HepG2 (cell line): Measurements from ENCODE around the gene TNP2. TPM values are rescaled to one million over a fixed set of nuclear protein-coding genes. Genes with fewer than 3 reads are reported as not detected.

Source experiments
- CHD4 ChIP-seq: fragments of 200-600 bp; sonication (generic); IDR thresholded peaks from 2 replicates; pipeline ENCODE4 v1.7.0; 2017; ENCODE audit warnings: mild to moderate bottlenecking, low read length, borderline replicate concordance
- FOXA3 ChIP-seq: IDR thresholded peaks from 2 replicates; pipeline ENCODE4 v1.6.1; 2016; ENCODE audit warnings: missing genetic modification reagents, missing compliant biosample characterization
- MAFF ChIP-seq: IDR thresholded peaks from 2 replicates; pipeline ENCODE4 v1.6.1; 2011; ENCODE audit warnings: low read depth, low read length, improper control_type of control experiment
- MED13 ChIP-seq: sonication (generic); formaldehyde crosslinking; IDR thresholded peaks from 2 replicates; pipeline ENCODE4 v1.5.0; 2020; ENCODE audit warnings: missing genetic modification reagents
- MXD4 ChIP-seq: IDR thresholded peaks from 2 replicates; pipeline ENCODE4 v1.6.1; 2016; ENCODE audit warnings: mild to moderate bottlenecking, missing biosample characterization, missing genetic modification reagents
- MZF1 ChIP-seq: sonication (generic); formaldehyde crosslinking; IDR thresholded peaks from 2 replicates; pipeline ENCODE4 v1.8.1; 2023; ENCODE audit warnings: mild to moderate bottlenecking, missing genetic modification reagents, borderline replicate concordance
- PCBP1 ChIP-seq: fragments of 200-400 bp; formaldehyde crosslinking; IDR thresholded peaks from 2 replicates; pipeline ENCODE4 v1.6.1; 2017; ENCODE audit warnings: mild to moderate bottlenecking, low read depth, low read length, borderline replicate concordance
- TEAD2 ChIP-seq: sonication (generic); formaldehyde crosslinking; IDR thresholded peaks from 2 replicates; pipeline ENCODE4 v1.9.0; 2021; ENCODE audit warnings: missing genetic modification reagents
- U2AF2 ChIP-seq: fragments of 200-400 bp; formaldehyde crosslinking; IDR thresholded peaks from 2 replicates; pipeline ENCODE4 v1.6.1; 2017; ENCODE audit warnings: low read depth, mild to moderate bottlenecking, low read length
- ZBTB2 ChIP-seq: sonication (generic); formaldehyde crosslinking; IDR thresholded peaks from 2 replicates; pipeline ENCODE4 v1.8.0; 2022; ENCODE audit warnings: low read depth, missing genetic modification reagents
- ZGPAT ChIP-seq: IDR thresholded peaks from 2 replicates; pipeline ENCODE4 v1.6.1; 2016; ENCODE audit warnings: mild to moderate bottlenecking
- ZNF274 ChIP-seq: sonication (generic); formaldehyde crosslinking; IDR thresholded peaks from 2 replicates; pipeline ENCODE4 v1.5.1; 2020; ENCODE audit warnings: mild to moderate bottlenecking, missing genetic modification reagents
- ZNF362 ChIP-seq: sonication (generic); formaldehyde crosslinking; IDR thresholded peaks from 2 replicates; pipeline ENCODE4 v1.4.0; 2020; ENCODE audit warnings: missing genetic modification reagents, mild to moderate bottlenecking, borderline replicate concordance
- ZNF619 ChIP-seq: sonication (generic); formaldehyde crosslinking; IDR thresholded peaks from 2 replicates; pipeline ENCODE4 v1.4.0; 2020; ENCODE audit warnings: mild to moderate bottlenecking, missing genetic modification reagents
- polyA plus RNA-seq, 8 experiments: library from polyadenylated mRNA; depleted of rRNA in 3 of 8; stranded (reverse) in 7 of 8; unstranded in 1 of 8; fragments of >200 nt; fragmentation: Illumina TruSeq in 4 of 8; extraction: Trizol in 4 of 8; gene quantifications; 2 replicates each; pipeline versions ENCODE4 v1.2.1 to v1.2.3, GENCODE V29; 2011 to 2016; ENCODE audit warnings: low read depth in 4 of 8, missing spikeins in 1 of 8, mixed read lengths in 1 of 8; ENCODE audit not compliant: insufficient read depth in 1 of 8
- total RNA-seq, 5 experiments: library from RNA; depleted of rRNA; stranded (reverse); fragments of >200 nt; fragmentation: Illumina TruSeq; extraction: Trizol; gene quantifications; 2 replicates each; pipeline ENCODE4 v1.2.3, GENCODE V29; 2016; ENCODE audit warnings: low read depth in 1 of 5
- TF ChIP-seq, protein P1 (sequence below): sonication (generic); formaldehyde crosslinking; IDR thresholded peaks from 2 replicates; pipeline ENCODE4 v1.5.1; 2020; ENCODE audit warnings: mild to moderate bottlenecking, missing genetic modification reagents, moderate library complexity
- TF ChIP-seq, protein P2 (sequence below): sonication (generic); formaldehyde crosslinking; IDR thresholded peaks from 2 replicates; pipeline ENCODE4 v1.4.0; 2020; ENCODE audit warnings: missing genetic modification reagents
- TF ChIP-seq, protein P3 (sequence below): sonication (generic); formaldehyde crosslinking; IDR thresholded peaks from 2 replicates; pipeline ENCODE4 v1.9.0; 2021; ENCODE audit warnings: missing genetic modification reagents, borderline replicate concordance
- TF ChIP-seq, protein P4 (sequence below): IDR thresholded peaks from 2 replicates; pipeline ENCODE4 v1.6.1; 2012; ENCODE audit warnings: inconsistent platforms
- TF ChIP-seq, protein P5 (sequence below): sonication (generic); formaldehyde crosslinking; IDR thresholded peaks from 2 replicates; pipeline ENCODE4 v1.5.0; 2020; ENCODE audit warnings: missing genetic modification reagents, mild to moderate bottlenecking, borderline replicate concordance

The TNP2 gene
- total and polyA plus RNA-seq, 2 of the 13 experiments (the other 11 are each of a cell fraction or from before 2014, with no cell fraction given): not detected

GRCh38 chr16:11254913-11255736 lies 14.0 kb downstream of the TNP2 start (continued):
- TF ChIP-seq, protein P1, sequence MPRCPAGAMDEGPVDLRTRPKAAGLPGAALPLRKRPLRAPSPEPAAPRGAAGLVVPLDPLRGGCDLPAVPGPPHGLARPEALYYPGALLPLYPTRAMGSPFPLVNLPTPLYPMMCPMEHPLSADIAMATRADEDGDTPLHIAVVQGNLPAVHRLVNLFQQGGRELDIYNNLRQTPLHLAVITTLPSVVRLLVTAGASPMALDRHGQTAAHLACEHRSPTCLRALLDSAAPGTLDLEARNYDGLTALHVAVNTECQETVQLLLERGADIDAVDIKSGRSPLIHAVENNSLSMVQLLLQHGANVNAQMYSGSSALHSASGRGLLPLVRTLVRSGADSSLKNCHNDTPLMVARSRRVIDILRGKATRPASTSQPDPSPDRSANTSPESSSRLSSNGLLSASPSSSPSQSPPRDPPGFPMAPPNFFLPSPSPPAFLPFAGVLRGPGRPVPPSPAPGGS: peak; percentile 44; the same call in 1 of the 2 replicates
- no peak for TF ChIP-seq TEAD2 (CRISPR knock-in tag)
- TF ChIP-seq ZNF274: peak; percentile 77; the same call in 1 of the 2 replicates
- TF ChIP-seq U2AF2: no peak
- TF ChIP-seq, protein P2, sequence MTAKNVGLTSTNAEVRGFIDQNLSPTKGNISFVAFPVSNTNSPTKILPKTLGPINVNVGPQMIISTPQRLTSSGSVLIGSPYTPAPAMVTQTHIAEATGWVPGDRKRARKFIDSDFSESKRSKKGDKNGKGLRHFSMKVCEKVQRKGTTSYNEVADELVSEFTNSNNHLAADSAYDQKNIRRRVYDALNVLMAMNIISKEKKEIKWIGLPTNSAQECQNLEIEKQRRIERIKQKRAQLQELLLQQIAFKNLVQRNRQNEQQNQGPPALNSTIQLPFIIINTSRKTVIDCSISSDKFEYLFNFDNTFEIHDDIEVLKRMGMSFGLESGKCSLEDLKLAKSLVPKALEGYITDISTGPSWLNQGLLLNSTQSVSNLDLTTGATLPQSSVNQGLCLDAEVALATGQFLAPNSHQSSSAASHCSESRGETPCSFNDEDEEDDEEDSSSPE (CRISPR knock-in tag): no peak; the same call in 1 of the 2 replicates
- TF ChIP-seq ZNF362: no peak
- TF ChIP-seq, protein P3, sequence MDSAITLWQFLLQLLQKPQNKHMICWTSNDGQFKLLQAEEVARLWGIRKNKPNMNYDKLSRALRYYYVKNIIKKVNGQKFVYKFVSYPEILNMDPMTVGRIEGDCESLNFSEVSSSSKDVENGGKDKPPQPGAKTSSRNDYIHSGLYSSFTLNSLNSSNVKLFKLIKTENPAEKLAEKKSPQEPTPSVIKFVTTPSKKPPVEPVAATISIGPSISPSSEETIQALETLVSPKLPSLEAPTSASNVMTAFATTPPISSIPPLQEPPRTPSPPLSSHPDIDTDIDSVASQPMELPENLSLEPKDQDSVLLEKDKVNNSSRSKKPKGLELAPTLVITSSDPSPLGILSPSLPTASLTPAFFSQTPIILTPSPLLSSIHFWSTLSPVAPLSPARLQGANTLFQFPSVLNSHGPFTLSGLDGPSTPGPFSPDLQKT: no peak; the same call in 1 of the 2 replicates
- TF ChIP-seq FOXA3: no peak
- 0 out of 2 replicates have a peak, but pooled peaks have one; percentile 12 for TF ChIP-seq MED13
- no peak for TF ChIP-seq MAFF
- no peak for TF ChIP-seq ZBTB2 (CRISPR knock-in tag)
- no peak for TF ChIP-seq ZNF619 (CRISPR knock-in tag)
- TF ChIP-seq MXD4 (CRISPR knock-in tag): no peak; the same call in 1 of the 2 replicates
- no peak for TF ChIP-seq ZGPAT
- TF ChIP-seq PCBP1: 0 out of 2 replicates have a peak, but pooled peaks have one; percentile 82
- TF ChIP-seq CHD4: no peak
- TF ChIP-seq, protein P4, sequence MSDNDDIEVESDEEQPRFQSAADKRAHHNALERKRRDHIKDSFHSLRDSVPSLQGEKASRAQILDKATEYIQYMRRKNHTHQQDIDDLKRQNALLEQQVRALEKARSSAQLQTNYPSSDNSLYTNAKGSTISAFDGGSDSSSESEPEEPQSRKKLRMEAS: no peak
- TF ChIP-seq, protein P5, sequence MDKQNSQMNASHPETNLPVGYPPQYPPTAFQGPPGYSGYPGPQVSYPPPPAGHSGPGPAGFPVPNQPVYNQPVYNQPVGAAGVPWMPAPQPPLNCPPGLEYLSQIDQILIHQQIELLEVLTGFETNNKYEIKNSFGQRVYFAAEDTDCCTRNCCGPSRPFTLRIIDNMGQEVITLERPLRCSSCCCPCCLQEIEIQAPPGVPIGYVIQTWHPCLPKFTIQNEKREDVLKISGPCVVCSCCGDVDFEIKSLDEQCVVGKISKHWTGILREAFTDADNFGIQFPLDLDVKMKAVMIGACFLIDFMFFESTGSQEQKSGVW (CRISPR knock-in tag): no peak
- TF ChIP-seq MZF1 (CRISPR knock-in tag): no peak
